IPS-18a (cell line): ENCODE data around the gene SPTBN4.
A peak's percentile ranks its signal among the peaks of the same experiment; 100 is the strongest.
"Not testable (repeated sequence)": the region's sequence is repeated elsewhere in the genome, so short reads cannot be mapped to it uniquely, and the experiment has no call there.

Experiments
- H3K27ac ChIP-seq: one replicate; pipeline ENCODE4 v1.5.1; 2013; ENCODE audit warnings: low read length
- H3K27me3 ChIP-seq: one replicate; pipeline ENCODE4 v1.6.1; 2013; ENCODE audit warnings: mild to moderate bottlenecking, low read length; ENCODE audit not compliant: control insufficient read depth, insufficient read depth
- H3K36me3 ChIP-seq: one replicate; pipeline ENCODE4 v1.6.1; 2013; ENCODE audit warnings: low read depth, low read length; ENCODE audit not compliant: control insufficient read depth
- H3K4me1 ChIP-seq: one replicate; pipeline ENCODE4 v1.6.1; 2013; ENCODE audit warnings: low read depth, low read length; ENCODE audit not compliant: control insufficient read depth
- H3K4me3 ChIP-seq: one replicate; pipeline ENCODE4 v1.5.1; 2013; ENCODE audit warnings: low read length
- H3K9ac ChIP-seq: one replicate; pipeline ENCODE4 v1.6.1; 2013; ENCODE audit warnings: mild to moderate bottlenecking, low read length, moderate library complexity
- H3K9me3 ChIP-seq: one replicate; pipeline ENCODE4 v1.6.1; 2013; ENCODE audit warnings: low read depth, low read length; ENCODE audit not compliant: control insufficient read depth

The SPTBN4 gene

DNA sequence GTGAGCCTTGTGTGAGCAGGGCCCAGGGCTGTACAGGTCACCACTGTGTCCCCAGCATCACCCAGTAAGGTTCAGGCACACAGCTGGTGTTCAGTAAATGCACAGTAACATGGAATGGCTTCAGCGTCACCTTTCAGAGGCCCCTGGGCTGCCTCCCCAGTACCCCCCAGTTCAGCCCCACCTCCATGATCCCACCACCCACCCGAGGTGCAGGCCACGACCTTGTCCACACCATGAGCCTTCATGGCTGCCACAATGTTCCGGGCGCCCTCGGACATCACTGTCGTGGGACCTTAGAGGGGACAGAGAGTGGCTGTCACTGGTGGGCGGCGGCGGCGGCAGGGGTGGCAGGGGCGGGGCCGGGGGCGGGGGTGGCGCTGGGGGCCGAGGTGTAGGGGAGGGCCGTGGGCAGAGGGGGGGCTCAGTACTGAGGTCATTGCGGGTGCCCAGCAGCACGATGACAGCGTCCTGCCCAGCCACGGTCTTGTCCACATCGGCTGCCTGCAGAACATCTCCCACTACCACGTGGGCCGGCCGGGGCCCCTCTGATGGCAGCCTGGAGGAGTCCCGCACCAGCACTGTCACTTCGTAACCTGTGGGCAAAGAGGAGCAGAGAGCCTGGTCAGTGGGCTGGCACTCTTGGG lies 8.7 kb upstream of the SPTBN4 start:
- H3K27me3 ChIP-seq = no peaks in the 10 kb centered on the region
- H3K9me3 ChIP-seq = no peaks in the 10 kb centered on the region
- H3K4me3 ChIP-seq = no peak overlapping the region
- no peak overlapping the region for H3K9ac ChIP-seq
- no peaks in the 10 kb centered on the region for H3K36me3 ChIP-seq
- H3K4me1 ChIP-seq = no peaks in the 10 kb centered on the region
- no peak overlapping the region for H3K27ac ChIP-seq

DNA sequence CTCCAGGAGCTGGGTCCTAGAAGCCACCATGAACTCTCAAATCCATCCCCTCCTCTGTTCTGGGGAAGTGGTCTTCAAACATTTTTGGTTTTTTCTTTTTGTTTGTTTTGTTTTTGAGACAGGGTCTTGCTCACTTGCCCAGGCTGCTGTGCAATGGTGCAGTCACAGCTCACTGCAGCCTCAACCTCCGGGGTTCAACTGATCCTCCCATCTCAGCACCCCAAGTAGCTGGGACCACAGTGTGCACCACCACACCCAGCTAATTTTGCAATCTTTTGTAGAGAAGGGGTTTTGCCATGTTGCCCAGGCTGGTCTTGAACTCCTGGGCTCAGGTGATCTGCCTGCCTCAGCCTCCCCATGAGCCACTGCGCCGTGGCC lies 8.2 kb upstream of the SPTBN4 start:
- H3K27me3 ChIP-seq = no peaks in the 10 kb centered on the region
- H3K36me3 ChIP-seq = no peaks in the 10 kb centered on the region
- H3K27ac ChIP-seq = no peak overlapping the region
- H3K9me3 ChIP-seq = no peaks in the 10 kb centered on the region
- H3K9ac ChIP-seq = no peak overlapping the region
- no peaks in the 10 kb centered on the region for H3K4me1 ChIP-seq
- H3K4me3 ChIP-seq = no peak overlapping the region

DNA sequence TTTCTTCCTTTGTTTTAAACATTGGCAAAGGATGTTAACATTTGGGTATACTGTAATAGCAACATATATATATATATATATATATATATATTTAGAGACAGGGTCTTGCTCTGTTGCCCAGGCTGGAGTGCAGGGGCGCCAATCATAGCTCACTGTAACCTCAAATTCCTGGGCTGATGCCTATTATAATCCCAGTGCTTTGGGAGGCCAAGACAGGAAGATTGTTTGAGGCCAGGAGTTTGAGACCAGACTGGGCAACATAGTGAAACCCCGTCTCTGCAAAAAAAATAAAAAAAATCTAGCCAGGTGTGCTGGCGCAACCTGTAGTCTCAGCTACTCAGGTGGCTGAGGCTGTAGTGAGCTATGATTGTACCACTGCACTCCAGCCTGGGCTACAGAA lies 6.6 kb upstream of the SPTBN4 start:
- H3K27me3 ChIP-seq = peaks cover 5% of the 10 kb centered on the region
- no peaks in the 10 kb centered on the region for H3K4me1 ChIP-seq
- H3K36me3 ChIP-seq = no peaks in the 10 kb centered on the region
- H3K9ac ChIP-seq = no peak overlapping the region
- no peaks in the 10 kb centered on the region for H3K9me3 ChIP-seq
- H3K4me3 ChIP-seq = no peak overlapping the region
- no peak overlapping the region for H3K27ac ChIP-seq

DNA sequence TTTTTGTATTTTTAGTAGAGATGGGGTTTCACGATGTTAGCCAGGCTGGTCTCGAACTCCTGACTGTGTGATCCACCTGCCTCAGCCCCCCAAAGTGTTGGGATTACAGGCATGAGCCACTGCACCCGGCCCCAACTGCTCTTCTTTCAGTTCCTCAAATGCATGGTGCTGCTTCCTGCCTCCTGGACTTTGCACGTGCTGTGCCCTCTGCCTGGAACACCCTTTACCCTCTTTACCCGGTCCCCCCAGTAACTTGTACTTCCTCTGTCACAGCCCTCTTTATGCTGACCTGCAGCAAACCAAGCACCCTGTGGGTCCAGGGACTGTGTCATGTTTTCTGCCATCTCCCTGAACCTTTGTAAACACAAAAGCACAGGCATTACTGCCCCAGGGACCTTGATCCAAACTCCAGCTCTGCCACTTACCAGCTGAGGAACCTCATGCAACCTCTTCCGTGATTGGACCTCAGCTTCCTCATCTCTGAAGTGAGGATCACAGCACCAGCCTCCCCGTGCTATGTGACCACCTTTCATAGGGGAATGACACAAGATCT lies 5.1 kb upstream of the SPTBN4 start:
- Histone ChIP-seq H3K9me3 (no peaks in the 10 kb centered on the region), H3K36me3 (no peaks in the 10 kb centered on the region), H3K4me3 (no peak overlapping the region), H3K4me1 (peaks cover 5% of the 10 kb centered on the region), H3K27ac (no peak overlapping the region), H3K27me3 (peaks cover 14% of the 10 kb centered on the region), H3K9ac (no peak overlapping the region)

DNA sequence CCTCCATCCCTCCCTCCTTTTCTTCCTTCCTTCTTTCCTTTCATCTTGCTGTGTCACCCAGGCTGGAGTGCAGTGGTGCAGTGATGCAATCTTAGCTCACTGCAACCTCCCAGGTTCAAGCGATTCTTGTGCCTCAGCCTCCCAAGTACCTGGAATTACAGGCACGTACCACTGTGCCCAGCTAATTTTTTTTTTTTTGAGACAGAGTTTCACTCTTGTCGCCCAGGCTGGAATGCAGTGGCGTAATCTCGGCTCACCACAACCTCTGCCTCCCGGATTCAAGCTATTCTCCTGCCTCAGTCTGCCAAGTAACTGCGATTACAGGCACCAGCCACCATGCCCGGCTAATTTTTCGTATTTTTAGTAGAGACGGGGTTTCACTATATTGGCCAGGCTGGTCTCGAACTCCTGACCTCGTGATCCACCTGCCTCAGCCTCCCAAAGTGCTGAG lies 3.2 kb upstream of the SPTBN4 start:
- H3K27ac ChIP-seq, H3K4me1 ChIP-seq: not testable (repeated sequence)

DNA sequence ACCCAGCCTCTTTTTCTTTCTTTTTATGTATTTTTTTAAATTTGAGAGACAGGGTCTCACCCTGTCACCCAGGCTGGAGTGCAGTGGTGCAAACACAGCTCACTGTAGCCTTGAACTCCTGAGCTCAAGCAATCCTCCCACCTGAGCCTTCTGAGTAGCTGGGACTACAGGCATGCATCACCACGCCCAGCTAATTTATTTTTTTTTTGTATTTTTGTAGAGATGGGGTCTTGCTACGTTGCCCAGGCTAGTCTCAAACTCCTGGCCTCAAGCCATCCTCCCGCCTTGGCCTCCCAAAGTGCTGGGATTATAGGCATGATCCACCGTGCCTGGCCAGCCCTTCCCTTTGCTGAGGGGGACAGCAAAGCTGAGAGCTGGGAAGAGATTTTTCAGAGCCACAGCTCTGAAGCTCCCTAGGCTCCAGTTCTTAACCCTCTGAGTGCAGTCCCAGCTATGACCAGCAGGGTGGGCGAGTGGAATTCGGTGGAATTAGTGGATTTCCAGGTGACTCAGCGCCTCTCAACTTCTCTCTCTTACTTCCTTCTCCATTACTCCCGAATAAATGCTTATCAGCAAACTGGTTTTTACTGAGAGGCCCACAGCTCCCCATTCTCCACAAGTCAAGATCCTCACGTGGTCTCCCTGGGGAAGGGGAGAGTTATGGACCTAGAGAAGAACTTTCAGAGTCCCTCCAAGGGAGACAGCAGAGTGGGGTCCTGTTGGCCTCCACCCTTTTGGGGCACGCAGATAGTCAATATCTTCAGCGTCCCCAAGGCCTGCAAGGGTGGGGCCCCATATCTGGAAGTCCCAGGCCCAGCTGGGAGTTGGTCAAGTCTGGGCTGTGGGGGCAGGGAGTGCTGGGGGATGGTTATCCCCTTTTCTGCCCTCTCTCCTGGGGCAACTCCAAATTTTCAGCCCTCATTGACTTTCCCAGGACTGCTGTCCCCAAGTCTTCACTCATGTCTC lies 2.5 kb upstream of the SPTBN4 start:
- Histone ChIP-seq H3K4me3 (no peak overlapping the region), H3K4me1 (peaks cover 5% of the 10 kb centered on the region), H3K36me3 (no peaks in the 10 kb centered on the region), H3K27me3 (peaks cover 35% of the 10 kb centered on the region), H3K9me3 (no peaks in the 10 kb centered on the region), H3K9ac (no peak overlapping the region), H3K27ac (no peak overlapping the region)

More for the DNA sequence above, 3.2 kb upstream of the SPTBN4 start:
- peaks cover 31% of the 10 kb centered on the region for H3K27me3 ChIP-seq
- not testable (repeated sequence) for H3K4me3 ChIP-seq, H3K9ac ChIP-seq, H3K9me3 ChIP-seq, H3K36me3 ChIP-seq

DNA sequence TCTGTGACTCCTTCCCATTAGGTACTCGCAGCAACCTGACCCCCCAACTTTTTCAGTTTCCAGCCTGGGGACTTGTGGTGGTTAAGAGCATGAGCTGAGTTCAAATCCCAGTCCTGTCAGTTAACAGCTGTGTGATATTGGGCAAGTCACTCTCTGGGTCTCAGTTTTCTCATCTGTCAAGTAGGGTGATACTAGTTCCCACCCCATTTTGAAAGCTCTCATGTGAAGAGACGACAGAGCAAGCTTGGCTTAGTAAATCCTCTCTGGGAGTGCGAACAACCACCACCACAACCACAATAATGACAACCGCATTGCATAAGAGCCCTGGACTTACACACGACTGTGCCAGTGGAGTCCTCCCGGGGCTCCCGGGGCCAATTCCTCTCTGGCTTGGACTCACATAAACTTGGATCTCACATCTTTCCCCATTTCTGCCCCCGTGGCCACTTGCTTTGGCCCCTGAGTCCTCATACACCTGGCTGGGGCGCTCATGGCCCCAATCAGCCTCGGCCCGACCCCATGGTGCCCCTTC lies 1.7 kb upstream of the SPTBN4 start:
- Histone ChIP-seq H3K4me3 (peak overlapping the region; percentile 51), H3K27ac (no peak overlapping the region), H3K4me1 (peaks cover 5% of the 10 kb centered on the region), H3K27me3 (peaks cover 35% of the 10 kb centered on the region), H3K9me3 (no peaks in the 10 kb centered on the region), H3K9ac (no peak overlapping the region), H3K36me3 (no peaks in the 10 kb centered on the region)

DNA sequence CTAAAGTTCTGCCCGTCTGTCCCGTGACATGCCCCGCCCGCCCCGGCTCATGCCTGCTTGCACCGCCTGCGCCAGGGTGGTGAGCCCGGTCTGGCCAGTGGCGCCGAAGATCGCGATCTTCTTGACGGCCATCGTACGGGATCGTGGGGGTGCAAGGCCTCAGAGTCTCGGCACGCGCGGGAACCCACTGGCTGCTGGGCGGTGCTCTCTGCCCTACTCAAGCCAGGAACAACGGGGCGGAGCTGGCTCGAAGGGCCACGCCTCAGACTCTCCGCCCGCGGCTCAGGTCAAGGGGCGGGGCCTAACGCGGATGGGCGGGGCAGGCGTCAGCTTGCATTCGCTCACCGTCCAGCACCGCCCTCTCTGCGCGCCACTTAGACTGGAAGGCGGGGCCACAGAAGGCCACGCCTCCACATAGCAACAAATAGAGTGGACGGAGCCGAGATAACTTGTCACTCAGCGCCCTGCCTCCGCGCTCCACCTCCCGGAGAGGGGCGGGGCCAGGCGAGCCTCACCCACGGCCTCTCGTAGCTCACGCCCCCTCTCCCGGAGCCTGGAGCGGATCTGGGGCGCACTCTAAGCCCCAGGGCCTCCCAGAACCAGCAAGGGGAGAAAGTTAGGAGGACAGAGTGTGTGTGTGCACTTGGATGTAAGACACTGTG lies 1.1 kb upstream of the SPTBN4 start, which contains the start of gene BLVRB:
Gene BLVRB, minus strand, starts transcription at position 189 of the 662 bp plus-strand sequence. Its CDS starts 57 bp downstream, at position 132.
- Histone ChIP-seq H3K27me3 (peaks cover 35% of the 10 kb centered on the region), H3K4me3 (peak within 1 kb of the TSS; percentile 51), H3K27ac (no peak within 1 kb of the TSS), H3K9me3 (no peaks in the 10 kb centered on the region), H3K4me1 (peaks cover 5% of the 10 kb centered on the region), H3K9ac (no peak within 1 kb of the TSS), H3K36me3 (no peaks in the 10 kb centered on the region)

DNA sequence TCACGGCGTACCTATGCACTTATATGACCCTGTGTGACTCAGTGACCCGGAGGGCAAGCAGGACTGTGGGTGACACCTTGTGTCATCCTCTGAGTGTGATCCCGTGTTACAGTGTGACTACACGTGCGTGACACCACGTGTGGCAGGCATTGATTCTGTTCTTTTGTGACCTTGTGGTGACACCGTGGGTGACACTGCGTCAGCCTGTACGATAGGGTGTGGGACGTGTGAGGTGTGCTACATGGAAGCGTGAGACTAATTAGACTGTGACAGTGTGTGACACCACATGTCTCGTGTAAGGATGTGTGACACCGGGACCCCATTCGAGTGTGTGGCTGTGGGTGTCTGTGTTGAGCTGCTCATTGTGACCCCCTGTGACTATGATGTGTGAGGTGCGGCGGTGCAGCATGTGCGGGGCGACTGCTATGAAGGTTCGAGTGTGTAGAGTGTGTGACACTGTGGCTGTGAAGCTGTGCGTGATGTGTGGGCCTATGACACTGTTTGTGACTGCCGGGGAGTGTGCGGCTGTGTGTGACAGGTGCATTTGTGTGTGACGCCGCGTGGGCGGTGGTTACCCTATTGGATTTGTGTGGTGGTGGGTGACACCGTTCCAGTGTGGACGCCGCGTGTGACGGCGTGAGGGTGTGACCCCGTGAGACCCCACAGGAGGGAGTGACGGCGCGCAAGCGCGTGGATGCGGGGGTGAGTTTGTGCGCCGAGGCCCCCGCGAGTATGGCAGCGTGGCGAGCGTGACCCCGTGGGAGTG lies 399 bp upstream of the SPTBN4 start:
- Histone ChIP-seq H3K27me3 (peaks cover 35% of the 10 kb centered on the region), H3K4me1 (peaks cover 5% of the 10 kb centered on the region), H3K27ac (no peak overlapping the region), H3K36me3 (no peaks in the 10 kb centered on the region), H3K4me3 (peak overlapping the region; percentile 40), H3K9ac (no peak overlapping the region), H3K9me3 (no peaks in the 10 kb centered on the region)

DNA sequence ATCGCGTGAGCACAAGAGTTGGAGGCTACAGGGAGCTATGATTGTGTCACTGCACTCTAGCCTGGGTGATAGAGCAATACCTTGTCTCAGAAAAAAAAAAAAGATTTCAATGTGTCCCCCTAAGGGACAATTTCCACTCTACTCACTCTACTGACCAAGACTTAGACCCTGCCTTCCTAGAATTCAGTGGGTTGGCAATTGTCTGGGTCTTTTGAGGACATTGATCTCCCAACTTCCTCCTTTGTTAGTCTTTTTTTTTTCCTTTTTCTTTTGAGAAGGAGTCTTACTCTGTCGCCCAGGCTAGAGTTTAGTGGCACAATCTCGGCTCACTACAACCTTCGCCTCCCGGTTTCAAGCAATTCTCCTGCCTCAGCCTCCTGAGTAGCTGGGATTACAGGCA lies 2.2 kb downstream of the SPTBN4 start:
- Histone ChIP-seq H3K4me1 (peaks cover 5% of the 10 kb centered on the region), H3K27me3 (peaks cover 35% of the 10 kb centered on the region), H3K9ac (no peak overlapping the region), H3K4me3 (no peak overlapping the region), H3K27ac (no peak overlapping the region), H3K9me3 (no peaks in the 10 kb centered on the region), H3K36me3 (no peaks in the 10 kb centered on the region)
